ENCODE measurements around the gene BGN. TPM values are rescaled to one million over a fixed set of nuclear protein-coding genes. Genes with fewer than 3 reads are reported as not detected.

Gene BGN
- total RNA-seq, 1 experiment from 2014 or later, result 1.2 TPM

DNA sequence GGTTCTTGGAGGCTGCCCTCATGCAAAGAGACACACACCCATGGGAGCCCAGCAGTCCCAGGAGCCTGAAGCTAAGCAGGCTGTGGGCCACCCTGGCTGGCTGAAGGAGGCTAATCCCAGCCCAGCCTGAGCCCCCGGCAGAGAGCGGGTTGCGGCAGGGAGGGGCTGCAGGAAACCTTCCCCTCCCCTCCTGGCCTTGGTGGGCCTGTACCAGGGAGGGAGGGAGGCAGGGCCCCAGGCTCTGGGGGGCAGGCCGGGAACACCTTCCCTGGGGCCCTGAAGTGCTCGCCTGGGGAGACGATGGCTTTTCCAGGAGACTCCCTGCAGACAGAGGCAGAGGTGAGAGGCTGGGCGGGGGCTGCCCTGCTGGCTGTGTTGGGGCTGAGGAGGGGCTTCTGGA, 3.7 kb downstream of the BGN start:
- Histone ChIP-seq H3K27ac (ENCODE audit: insufficient read length, low read depth, low read length) (no peak overlapping the region), H2BK120ac (ENCODE audit: low read depth, low read length, poor library complexity, severe bottlenecking) (no peak overlapping the region), H3K56ac (ENCODE audit: insufficient read length, low read depth, low read length) (no peak overlapping the region), H2AK5ac (ENCODE audit: insufficient read length, low read length) (no peak overlapping the region), H3K9me3 (ENCODE audit: control insufficient read depth, low read depth, low read length) (peaks cover 16% of the 10 kb centered on the region), H3K9ac (ENCODE audit: extremely low read depth, insufficient read length, low read length) (no peak overlapping the region), H3K14ac (ENCODE audit: insufficient read depth, low read length) (no peak overlapping the region), H2BK20ac (ENCODE audit: low read depth, low read length, poor library complexity, severe bottlenecking) (no peak overlapping the region), H2BK5ac (ENCODE audit: insufficient read length, low read length) (no peak overlapping the region), H3K79me1 (ENCODE audit: insufficient read depth, low read depth, low read length, poor library complexity, severe bottlenecking) (no peaks in the 10 kb centered on the region), H3K4me1 (ENCODE audit: insufficient read depth, low read length) (no peaks in the 10 kb centered on the region), H3T11ph (ENCODE audit: low read length) (no peak overlapping the region), H4K5ac (ENCODE audit: insufficient read length, low read depth, low read length) (no peak overlapping the region), H4K91ac (ENCODE audit: insufficient read length, low read depth, low read length) (no peak overlapping the region), H2BK12ac (ENCODE audit: insufficient read length, low read depth, low read length) (no peak overlapping the region), H3K23ac (ENCODE audit: insufficient read length, low read depth, low read length) (no peak overlapping the region), H3K79me2 (ENCODE audit: insufficient read depth, low read length) (no peaks in the 10 kb centered on the region), H2BK15ac (ENCODE audit: low read depth, low read length) (no peak overlapping the region), H2AFZ (ENCODE audit: low read length) (no peak overlapping the region), H3K23me2 (ENCODE audit: insufficient read length, low read depth, low read length, poor library complexity, severe bottlenecking) (no peaks in the 10 kb centered on the region), H3K18ac (ENCODE audit: insufficient read length, low read depth, low read length) (no peak overlapping the region), H4K8ac (replicated peaks; ENCODE audit: insufficient read length, low read depth, low read length) (no peak overlapping the region), H4K20me1 (ENCODE audit: control insufficient read depth, insufficient read depth, insufficient read length) (no peaks in the 10 kb centered on the region), H3K27me3 (ENCODE audit: insufficient read depth, low read length) (no peaks in the 10 kb centered on the region), H3K4ac (ENCODE audit: low read depth, low read length) (no peak overlapping the region), H3K4me2 (ENCODE audit: insufficient read depth, insufficient read length, low read length) (no peak overlapping the region)
- H3K9me3 Mint-ChIP-seq, result peaks cover 39 to 53% of the 10 kb centered on the region in 2 experiments
- H3K4me3 Mint-ChIP-seq, result no peak overlapping the region; a peak in 1 of 5 replicates
- no peak overlapping the region for H3K27ac Mint-ChIP-seq
- H3K27me3 Mint-ChIP-seq (ENCODE audit: low read depth), result peaks cover 10% of the 10 kb centered on the region
- no peak for DNase-seq
- peaks cover 6 to 8% (median 7%) of the 10 kb centered on the region in 3 experiments; a peak in 5 of 7 replicates for H3K36me3 Mint-ChIP-seq (ENCODE audit: insufficient read depth in 1 of 3, low read depth in 3 of 3)
- TF ChIP-seq, protein P1, sequence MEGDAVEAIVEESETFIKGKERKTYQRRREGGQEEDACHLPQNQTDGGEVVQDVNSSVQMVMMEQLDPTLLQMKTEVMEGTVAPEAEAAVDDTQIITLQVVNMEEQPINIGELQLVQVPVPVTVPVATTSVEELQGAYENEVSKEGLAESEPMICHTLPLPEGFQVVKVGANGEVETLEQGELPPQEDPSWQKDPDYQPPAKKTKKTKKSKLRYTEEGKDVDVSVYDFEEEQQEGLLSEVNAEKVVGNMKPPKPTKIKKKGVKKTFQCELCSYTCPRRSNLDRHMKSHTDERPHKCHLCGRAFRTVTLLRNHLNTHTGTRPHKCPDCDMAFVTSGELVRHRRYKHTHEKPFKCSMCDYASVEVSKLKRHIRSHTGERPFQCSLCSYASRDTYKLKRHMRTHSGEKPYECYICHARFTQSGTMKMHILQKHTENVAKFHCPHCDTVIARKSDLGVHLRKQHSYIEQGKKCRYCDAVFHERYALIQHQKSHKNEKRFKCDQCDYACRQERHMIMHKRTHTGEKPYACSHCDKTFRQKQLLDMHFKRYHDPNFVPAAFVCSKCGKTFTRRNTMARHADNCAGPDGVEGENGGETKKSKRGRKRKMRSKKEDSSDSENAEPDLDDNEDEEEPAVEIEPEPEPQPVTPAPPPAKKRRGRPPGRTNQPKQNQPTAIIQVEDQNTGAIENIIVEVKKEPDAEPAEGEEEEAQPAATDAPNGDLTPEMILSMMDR (conservative IDR thresholded peaks at IDR 0.05), result no peak
- H3K4me1 Mint-ChIP-seq, result peaks cover 0 to 5% of the 10 kb centered on the region in 2 experiments; a peak in 2 of 4 replicates
- WGBS (ENCODE audit: extremely low coverage, insufficient read length, low lambda C conversion rate), result no CpG with 5 or more reads among the region's 7 CpGs
